OCI-LY7 (cell line): Measurements from ENCODE around the gene GPATCH2L.

Experiments used
- EZH2phosphoT487 ChIP-seq: fragments of 200-600 bp; sonication (generic); IDR thresholded peaks from 2 replicates; pipeline ENCODE4 v1.6.1; 2018; ENCODE audit warnings: low read depth, borderline replicate concordance, mild to moderate bottlenecking, mixed run types, antibody characterized with exemption, low read length, moderate library complexity, mixed read lengths
- TF ChIP-seq, protein P1 (sequence below): fragments of 200-600 bp; sonication (generic); conservative IDR thresholded peaks from 2 replicates; pipeline ENCODE4 v1.5.1; 2014; ENCODE audit warnings: mild to moderate bottlenecking, antibody characterized with exemption, low read length, moderate library complexity, mixed read lengths

- TF ChIP-seq, protein P1, sequence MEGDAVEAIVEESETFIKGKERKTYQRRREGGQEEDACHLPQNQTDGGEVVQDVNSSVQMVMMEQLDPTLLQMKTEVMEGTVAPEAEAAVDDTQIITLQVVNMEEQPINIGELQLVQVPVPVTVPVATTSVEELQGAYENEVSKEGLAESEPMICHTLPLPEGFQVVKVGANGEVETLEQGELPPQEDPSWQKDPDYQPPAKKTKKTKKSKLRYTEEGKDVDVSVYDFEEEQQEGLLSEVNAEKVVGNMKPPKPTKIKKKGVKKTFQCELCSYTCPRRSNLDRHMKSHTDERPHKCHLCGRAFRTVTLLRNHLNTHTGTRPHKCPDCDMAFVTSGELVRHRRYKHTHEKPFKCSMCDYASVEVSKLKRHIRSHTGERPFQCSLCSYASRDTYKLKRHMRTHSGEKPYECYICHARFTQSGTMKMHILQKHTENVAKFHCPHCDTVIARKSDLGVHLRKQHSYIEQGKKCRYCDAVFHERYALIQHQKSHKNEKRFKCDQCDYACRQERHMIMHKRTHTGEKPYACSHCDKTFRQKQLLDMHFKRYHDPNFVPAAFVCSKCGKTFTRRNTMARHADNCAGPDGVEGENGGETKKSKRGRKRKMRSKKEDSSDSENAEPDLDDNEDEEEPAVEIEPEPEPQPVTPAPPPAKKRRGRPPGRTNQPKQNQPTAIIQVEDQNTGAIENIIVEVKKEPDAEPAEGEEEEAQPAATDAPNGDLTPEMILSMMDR = no peak
- no peak for TF ChIP-seq EZH2phosphoT487
Observed at GRCh38 chr14:76237349-76237990, 85.7 kb downstream of the GPATCH2L start.
